GM10847 (cell line): Measurements from ENCODE around the gene ZNF397.

ENCODE experiments used
- POLR2A ChIP-seq: IDR thresholded peaks from 2 replicates; pipeline ENCODE4 v1.6.1; 2011; ENCODE audit not compliant: insufficient read length; ENCODE audit errors: extremely low read depth

Gene ZNF397

GRCh38 chr18:35242426-35242825 is 1.6 kb downstream of the ZNF397 start:
- TF ChIP-seq POLR2A, result no peak

DNA sequence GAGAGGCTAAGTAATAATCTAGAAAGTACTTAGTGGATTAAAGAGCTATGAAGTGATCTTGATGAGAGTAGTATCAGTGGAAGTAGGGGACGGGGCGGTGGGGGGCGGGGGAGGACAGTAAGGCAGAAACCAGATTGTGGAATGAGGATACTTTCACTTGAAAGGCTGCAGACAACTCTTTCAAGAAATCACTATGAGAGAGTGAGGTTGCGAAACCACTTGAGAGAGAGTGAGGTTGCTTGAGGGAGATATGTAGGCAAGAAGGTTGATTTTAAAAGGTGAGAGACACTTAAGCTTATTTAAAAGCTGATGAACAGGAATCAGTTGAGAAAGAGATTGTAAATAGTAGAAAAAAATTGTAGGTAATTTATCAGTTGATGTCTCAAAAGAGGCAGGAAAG is 3.8 kb downstream of the ZNF397 start:
- TF ChIP-seq POLR2A, result no peak

DNA sequence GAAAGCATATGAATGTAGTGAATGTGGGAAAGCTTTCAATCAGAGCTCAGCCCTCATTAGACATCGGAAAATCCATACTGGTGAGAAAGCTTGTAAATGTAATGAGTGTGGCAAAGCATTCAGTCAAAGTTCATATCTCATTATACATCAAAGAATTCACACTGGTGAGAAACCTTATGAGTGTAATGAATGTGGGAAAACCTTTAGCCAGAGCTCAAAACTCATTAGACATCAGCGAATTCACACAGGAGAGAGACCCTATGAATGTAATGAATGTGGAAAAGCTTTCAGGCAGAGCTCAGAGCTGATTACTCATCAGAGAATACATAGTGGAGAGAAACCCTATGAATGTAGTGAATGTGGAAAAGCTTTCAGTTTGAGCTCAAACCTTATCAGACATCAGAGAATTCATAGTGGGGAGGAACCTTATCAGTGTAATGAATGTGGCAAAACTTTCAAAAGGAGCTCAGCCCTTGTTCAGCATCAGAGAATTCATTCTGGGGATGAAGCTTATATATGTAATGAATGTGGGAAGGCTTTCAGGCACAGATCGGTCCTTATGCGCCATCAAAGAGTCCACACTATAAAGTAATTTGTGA is 5.0 kb downstream of the ZNF397 start:
- no peak for TF ChIP-seq POLR2A

- TF ChIP-seq POLR2A, result no peak
These were observed 6.0 kb downstream of the ZNF397 start for GRCh38 chr18:35246831-35247230.

GRCh38 chr18:35247412-35248249 is 6.8 kb downstream of the ZNF397 start:
- no peak for TF ChIP-seq POLR2A

- no peak for TF ChIP-seq POLR2A
These were observed 7.6 kb downstream of the ZNF397 start for GRCh38 chr18:35248429-35248828.

- TF ChIP-seq POLR2A, result no peak
These were observed 11.6 kb downstream of the ZNF397 start for GRCh38 chr18:35252466-35252865.

- no peak for TF ChIP-seq POLR2A
These were observed 12.9 kb downstream of the ZNF397 start for GRCh38 chr18:35253655-35254287.

GRCh38 chr18:35256947-35257346 is 16.1 kb downstream of the ZNF397 start:
- TF ChIP-seq POLR2A, result no peak

GRCh38 chr18:35264409-35264808 is 23.6 kb downstream of the ZNF397 start:
- TF ChIP-seq POLR2A, result no peak

DNA sequence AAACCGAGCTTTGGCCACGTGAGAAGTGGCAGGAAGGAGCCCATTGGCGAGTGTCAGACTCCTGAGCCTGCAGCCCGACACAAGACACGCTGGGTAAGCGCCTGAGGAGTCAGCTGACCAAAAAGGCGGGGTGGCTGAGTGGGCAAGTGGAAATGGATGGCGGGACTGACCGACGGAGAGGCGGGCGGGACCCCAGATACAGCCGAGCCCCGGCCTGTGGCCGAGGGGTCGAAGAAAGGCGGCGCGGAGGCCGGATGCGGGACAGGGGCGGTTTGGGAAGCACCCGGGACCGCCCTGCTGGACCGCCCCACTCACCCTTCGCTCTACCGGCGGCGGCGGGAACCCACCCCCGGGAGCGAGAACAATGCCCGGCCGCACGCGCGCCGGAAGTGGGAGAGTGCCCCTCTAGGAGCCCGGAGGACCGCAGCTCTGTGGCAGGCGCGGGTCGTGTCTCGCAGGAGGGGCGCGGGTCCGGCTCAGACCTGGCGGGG is 26.4 kb downstream of the ZNF397 start:
- peak; percentile 18 for TF ChIP-seq POLR2A

DNA sequence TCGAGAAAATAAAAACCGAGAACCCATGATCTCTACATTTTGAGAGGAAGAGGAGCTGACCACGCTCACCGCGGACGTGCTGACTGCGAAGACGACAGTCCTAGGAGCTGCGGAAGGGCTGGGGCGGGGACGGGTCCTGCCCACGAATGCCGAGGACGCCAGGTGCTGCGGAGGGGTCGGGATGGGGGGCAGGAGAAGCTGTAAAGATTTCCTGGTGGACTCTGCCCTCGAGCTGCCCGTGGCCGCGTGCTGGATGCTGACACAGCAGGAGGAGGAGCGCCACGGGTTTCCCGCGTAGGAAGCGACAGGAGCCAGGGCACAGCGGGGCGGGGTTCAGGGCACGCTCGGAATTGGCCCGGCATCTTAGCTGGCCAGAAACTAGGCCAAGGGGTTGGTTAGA is 27.0 kb downstream of the ZNF397 start:
- no peak for TF ChIP-seq POLR2A

DNA sequence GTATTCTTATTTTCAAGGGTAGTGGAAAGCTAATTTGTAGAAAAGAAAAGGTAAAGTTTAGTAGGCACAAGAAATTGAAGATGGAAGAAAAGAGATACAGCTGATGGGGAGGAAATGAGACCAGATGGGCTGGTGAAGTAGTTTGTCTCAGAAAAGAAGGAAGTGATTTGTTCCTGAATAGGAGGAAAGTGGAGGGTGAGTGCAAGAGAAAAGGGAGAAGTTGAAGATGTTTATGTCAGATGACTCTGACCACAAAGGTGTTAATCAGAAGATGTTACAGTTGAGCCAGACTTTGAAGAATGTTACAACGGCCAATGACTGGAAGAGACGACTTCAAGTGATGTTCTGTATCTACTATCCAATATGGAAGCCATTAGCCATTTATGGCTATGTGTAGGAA is 28.0 kb downstream of the ZNF397 start:
- TF ChIP-seq POLR2A, result no peak

DNA sequence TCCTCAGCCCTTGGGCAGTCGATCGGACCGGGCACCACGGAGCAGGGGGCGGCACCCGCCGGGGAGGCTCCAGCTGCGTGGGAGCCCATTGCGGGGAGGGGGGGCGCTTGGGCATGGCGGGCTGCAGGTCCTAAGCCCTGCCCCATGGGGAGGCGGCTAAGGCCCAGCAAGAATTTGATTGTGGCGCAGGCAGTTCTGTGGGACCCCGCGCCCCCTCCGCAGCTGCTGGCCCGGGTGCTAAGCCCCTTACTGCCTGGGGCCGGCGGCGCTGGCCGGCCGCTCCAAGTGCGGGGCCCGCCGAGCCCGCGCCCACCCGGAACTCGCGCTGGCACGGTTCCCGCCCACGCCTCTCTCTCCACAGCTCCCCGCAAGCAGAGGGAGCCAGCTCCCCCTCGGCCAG is 30.8 kb downstream of the ZNF397 start:
- no peak for TF ChIP-seq POLR2A

GRCh38 chr18:35276267-35276666 is 35.4 kb downstream of the ZNF397 start:
- TF ChIP-seq POLR2A, result no peak

DNA sequence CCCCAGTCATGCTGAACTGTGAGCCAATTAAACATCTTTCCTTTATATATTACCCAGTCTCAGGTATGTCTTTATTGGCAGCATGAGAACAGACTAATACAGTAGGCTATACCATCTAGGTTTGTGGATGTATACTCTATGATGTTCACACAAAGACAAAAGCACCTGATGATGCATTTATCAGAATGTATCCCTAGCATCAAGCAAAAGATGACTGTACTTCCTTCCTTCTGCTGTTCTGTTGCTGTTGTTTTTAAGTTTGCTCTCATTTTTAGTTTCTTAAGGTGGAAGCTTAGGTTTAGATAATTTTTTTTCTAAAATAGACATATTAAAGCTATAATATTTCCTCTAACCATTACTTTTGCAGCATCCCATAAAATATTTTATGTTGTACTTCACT is 36.8 kb downstream of the ZNF397 start:
- TF ChIP-seq POLR2A, result no peak
